Stimulated activated CD4-positive, alpha-beta T cell treated with anti-CD3 and anti-CD28 coated beads, Interleukin-15, amount 100 ng/mL, for 48 hours (primary cell): ENCODE measurements around the gene SRSF5.
"Not testable (repeated sequence)": the region's sequence is repeated elsewhere in the genome, so short reads cannot be mapped to it uniquely, and the experiment has no call there.

Experiments used
- DNase-seq, 2 donors: peaks; one replicate each; pipeline ENCODE4 v3.0.0-alpha.2; 2020; ENCODE audit warnings: low read depth in 2 of 2

The SRSF5 gene

DNA sequence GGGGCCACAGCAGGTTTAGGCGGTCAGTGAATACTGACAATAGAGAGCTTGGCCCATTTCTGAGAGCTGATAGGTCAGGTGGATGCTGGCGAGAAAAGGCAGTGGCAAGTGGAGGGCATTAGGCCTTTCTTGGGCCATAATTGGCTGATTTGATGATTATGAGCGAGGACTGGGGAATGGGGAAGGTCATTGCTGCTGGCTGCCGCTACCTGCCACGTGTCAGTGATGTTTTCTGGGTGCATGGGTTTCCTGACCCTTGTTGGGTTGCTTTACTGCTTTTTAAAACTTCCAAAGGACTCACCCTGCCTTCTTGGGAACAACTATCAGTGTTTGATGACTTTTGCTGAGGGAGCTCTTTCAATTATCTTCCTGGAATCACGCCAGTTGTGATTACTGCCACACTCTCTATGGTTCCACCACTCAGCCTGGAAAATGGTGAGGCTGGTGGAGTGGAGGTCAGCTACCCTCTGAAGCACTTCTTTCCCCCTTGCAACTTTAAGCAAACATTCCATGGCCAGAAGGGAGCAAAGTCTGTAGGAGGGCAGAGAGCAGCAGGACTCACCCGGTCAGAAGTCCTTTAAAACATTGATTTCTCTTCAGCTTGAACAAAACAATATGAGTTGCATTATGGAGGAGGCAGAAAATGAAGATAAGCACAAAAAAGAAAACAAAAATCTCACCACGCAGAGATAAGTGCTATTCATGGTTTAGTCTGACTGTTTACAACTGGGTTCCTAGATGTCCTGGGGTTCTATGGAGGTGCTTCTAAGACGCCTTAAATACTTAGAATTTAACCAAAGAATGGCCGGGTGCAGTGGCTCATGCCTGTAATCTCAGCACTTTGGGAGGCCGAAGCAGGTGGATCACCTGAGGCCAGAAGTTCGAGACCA is 42.2 kb downstream of the SRSF5 start:
- DNase-seq: no peak

DNA sequence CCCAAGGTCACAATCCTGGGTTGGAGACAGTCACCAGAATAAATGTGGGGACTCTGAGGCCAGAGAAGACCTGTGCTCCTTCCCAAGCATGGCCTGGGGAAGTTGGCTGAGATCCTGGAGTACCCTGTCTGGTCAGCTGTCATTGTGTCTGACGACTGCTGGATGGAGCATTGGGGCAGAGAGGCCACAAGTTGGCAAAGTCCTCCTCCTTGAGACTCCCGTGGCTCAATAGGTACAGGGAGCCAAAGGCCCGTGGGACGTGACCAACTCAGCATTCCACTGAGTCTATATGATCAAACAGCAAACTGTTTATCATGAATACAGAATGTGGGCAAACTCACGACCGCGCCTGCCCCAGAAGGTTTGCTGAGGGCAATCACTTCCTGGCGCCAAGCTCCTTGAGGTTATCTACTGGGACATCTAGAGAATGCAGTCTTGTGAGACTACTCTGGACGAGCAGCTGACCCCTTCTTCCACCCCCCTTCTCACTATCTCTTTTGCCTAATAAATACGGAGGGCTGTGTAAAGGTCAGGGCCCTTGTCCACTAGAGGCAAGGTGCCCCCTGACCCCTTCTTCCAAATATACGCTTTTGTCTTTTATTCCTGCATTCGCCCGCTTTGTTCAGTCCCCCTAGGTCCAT is 44.4 kb downstream of the SRSF5 start:
- DNase-seq: no peak

DNA sequence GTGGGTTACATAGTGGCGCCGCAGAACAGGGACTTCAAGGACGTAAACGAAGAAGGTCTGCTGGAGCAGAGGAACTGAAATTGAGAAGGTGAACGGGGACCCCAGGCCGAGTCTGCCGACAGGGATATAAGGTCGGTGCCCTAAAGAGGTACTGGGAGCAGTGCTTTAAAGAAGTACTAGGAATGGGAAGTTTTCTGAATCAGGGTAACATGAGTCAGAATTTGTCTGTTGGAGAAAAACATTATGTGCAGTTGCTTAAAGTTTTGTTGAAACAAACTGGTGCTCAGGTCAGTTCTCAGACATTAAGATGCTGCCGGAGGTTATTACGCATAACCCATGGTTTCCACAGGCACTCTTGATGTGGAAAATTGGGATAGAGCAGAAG is 44.9 kb downstream of the SRSF5 start:
- no peak for DNase-seq

DNA sequence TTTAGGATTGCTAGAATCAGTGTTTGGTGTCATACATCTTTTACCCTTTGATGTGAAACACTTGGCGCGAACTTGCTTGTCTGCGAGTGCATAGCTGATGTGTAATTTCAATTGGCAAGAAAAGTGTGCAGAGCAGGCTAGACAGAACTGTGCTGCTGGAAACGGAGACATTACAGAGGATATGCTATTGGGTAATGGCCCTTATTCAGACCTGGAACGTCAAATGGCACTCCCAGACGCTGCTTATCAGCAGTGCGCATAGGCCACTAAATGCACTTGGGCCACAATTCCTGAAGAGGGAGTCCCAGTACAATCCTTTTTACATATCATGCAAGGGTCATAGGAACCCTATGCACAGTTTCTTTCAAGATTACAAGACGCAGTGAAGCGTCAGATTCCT is 45.8 kb downstream of the SRSF5 start:
- DNase-seq: no peak

DNA sequence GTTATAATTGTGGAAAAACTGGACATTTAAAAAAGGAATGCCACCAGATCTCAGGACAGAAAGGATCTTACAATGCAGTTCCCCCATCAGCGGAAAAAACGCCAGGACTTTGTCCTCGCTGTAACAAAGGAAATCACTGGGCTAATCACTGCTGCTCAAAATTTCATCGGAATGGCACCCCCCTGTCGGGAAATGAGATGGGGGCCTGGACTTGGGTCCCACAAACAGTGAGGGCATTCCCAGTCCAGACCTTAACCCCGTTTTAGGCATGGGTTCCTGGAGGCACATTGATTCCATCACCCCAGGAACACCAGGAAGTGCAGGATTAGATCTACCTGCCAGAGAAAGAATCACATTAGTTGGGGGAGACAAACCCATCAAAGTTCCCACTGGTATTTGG is 46.4 kb downstream of the SRSF5 start:
- DNase-seq: not testable (repeated sequence)

DNA sequence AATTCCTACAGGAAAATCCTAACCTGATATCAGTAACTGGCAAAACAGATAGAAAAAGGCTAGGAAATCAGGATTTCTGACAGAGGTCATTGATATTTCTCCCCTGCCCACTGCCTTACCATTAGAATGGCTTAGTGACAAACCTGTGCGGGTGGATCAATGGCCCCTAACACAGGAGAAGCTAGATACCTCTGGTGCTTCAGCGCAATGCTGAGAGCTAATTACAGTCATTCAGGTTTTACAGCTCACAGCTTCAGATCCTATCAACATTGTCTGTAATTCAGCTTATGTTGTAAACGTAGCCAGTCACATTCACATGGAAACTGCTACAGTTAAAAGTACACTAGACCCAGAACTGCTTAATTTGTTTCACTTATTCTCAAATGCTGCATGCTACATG is 47.5 kb downstream of the SRSF5 start:
- no peak for DNase-seq

DNA sequence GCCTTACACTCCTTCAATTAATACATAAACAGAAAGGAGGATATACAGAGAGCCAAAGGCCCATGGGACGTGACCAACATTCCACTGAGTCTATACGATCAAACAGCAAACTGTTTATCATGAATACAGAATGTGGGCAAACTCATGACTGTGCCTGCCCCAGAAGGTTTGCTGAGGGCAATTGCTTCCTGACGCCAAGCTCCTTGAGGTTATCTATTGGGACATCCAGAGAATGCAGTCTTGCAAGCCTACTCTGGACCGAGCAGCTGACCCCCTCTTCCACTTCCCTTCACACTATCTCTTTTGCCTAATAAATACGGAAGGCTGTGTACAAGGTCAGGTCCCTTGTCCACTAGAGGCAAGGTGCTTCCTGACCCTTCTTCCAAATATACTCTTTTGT is 48.6 kb downstream of the SRSF5 start:
- no peak for DNase-seq

DNA sequence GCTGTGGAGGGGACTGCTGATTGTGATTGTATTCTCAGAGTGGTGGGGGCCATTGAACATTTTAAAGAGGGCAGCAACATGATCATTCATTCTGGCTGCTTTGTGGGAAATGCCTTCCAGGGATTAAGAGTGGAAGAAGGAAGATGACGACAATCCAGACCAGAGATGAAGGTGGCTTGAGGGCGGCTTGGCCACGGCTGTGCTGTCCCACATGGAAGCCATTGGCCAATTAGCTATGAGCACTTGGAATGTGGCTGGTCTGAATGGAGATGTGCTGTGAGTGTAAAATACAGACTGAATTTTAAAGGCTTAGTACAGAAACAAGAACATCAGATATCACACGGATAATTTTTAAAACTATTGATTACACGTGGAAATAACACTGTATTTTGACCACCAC is 49.3 kb downstream of the SRSF5 start:
- DNase-seq: no peak

DNA sequence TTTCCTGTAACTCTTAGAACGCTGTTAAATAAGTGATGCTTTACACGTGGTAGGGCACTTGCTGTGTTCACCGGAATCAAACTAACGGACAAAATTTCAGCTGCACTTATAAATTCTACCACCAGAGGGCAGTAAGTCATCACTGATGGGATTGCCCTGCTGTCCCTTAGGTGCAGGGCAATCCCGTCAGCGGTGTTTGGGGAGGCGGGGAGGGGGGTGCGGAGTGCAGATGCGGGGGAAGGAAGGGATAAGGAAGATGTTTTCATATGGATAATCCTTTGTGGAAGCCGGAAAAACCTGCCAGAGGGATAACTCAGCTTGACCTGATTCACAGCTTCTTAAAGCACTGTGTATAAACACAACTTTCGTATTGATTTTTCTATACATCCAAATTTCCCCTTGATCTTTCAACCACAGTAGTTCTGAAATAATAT is 51.8 kb downstream of the SRSF5 start:
- DNase-seq: peak; percentile 10 to 46

DNA sequence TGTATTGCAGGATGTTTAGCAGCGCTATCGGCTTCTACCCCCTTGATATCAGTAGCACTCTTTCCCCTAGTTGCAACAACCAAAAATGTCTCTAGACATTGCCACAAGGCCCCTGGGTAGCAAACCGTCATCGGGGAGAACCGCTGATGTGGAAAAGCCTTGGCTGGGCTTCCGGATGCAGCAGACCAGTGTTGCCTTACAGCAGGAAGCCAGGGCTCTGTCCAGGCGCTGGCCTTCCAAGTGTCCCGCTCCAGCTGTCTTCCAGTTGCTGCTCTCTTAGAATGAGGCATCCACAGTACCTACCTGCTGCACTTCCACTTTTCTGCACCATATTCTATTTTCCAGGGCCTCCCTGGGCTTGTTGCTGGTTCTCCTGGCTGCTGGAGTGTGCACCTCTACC is 52.7 kb downstream of the SRSF5 start:
- no peak for DNase-seq

DNA sequence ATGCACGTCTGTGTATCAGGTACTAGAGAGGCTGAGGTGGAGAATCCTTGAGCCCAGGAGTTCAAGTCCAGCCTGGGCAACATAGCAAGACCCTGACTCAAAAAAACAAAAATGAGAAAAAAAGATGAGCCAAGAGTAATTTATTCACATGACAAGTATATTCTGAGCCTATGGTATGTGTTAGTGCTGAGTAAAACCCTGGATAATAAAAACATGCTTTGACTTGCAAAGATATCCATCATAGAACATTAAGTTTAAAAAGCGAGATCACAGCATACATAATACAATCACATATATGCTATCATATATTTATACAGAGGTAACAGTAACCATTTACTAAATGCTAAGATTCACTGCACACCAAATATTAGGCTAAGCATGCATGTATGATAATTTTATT is 54.0 kb downstream of the SRSF5 start:
- no peak for DNase-seq
